ENCODE data around the gene KLHL17. TPM values are rescaled to one million over a fixed set of nuclear protein-coding genes. Genes with fewer than 3 reads are reported as not detected.

The KLHL17 gene
- total and polyA plus RNA-seq, 10 of the 15 experiments (the other 5 are each of a cell fraction or from before 2014, with no cell fraction given): 0.03 to 30.6 (median 5.3) TPM

- TF ChIP-seq RAD51 (IDR thresholded peaks at IDR 0.05) (no peak), NR2C2 (IDR thresholded peaks at IDR 0.05; ENCODE audit: borderline replicate concordance, control insufficient read depth, insufficient read length, low read depth) (no peak), NBN (IDR thresholded peaks at IDR 0.05) (no peak), TCF3 (IDR thresholded peaks at IDR 0.05; ENCODE audit: borderline replicate concordance, insufficient read depth, low read depth, low read length) (0 out of 2 replicates have a peak, but pooled peaks have one; percentile 33), ZNF274 (IDR thresholded peaks at IDR 0.05; ENCODE audit: insufficient read depth, insufficient read length) (no peak), PAX8 (IDR thresholded peaks at IDR 0.05) (no peak), TARDBP (IDR thresholded peaks at IDR 0.05; ENCODE audit: borderline replicate concordance) (no peak), SMAD1 (IDR thresholded peaks at IDR 0.05; ENCODE audit: low read depth, partially characterized antibody) (no peak), PKNOX1 (IDR thresholded peaks at IDR 0.05) (no peak), STAT1 (conservative IDR thresholded peaks at IDR 0.05) (no peak), TAF1 (IDR thresholded peaks at IDR 0.05; ENCODE audit: borderline replicate concordance, low read depth, low read length) (no peak), RELA (IDR thresholded peaks at IDR 0.05; ENCODE audit: borderline replicate concordance, partially characterized antibody) (no peak), CEBPB (IDR thresholded peaks at IDR 0.05; ENCODE audit: borderline replicate concordance in 1 of 2, low read depth in 2 of 2, low read length in 2 of 2) (no peak), ZNF24 (IDR thresholded peaks at IDR 0.05) (no peak), KLF5 (IDR thresholded peaks at IDR 0.05; ENCODE audit: partially characterized antibody) (no peak), ASH2L (IDR thresholded peaks at IDR 0.05; ENCODE audit: borderline replicate concordance, low read depth) (no peak), SREBF1 (IDR thresholded peaks at IDR 0.05; ENCODE audit: low read length) (no peak), BRCA1 (IDR thresholded peaks at IDR 0.05; ENCODE audit: low read depth, low read length) (no peak), E4F1 (IDR thresholded peaks at IDR 0.05; ENCODE audit: borderline replicate concordance, partially characterized antibody) (no peak), SMC3 (IDR thresholded peaks at IDR 0.05; ENCODE audit: borderline replicate concordance, low read length) (peak; percentile 25; the same call in 1 of the 2 replicates), RUNX3 (IDR thresholded peaks at IDR 0.05; ENCODE audit: low read length) (0 out of 2 replicates have a peak, but pooled peaks have one; percentile 9), LARP7 (IDR thresholded peaks at IDR 0.05) (peak; percentile 100)
- TF ChIP-seq, protein P1, sequence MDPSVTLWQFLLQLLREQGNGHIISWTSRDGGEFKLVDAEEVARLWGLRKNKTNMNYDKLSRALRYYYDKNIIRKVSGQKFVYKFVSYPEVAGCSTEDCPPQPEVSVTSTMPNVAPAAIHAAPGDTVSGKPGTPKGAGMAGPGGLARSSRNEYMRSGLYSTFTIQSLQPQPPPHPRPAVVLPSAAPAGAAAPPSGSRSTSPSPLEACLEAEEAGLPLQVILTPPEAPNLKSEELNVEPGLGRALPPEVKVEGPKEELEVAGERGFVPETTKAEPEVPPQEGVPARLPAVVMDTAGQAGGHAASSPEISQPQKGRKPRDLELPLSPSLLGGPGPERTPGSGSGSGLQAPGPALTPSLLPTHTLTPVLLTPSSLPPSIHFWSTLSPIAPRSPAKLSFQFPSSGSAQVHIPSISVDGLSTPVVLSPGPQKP (IDR thresholded peaks at IDR 0.05; ENCODE audit: low read depth, low read length): no peak
- TF ChIP-seq, protein P2, sequence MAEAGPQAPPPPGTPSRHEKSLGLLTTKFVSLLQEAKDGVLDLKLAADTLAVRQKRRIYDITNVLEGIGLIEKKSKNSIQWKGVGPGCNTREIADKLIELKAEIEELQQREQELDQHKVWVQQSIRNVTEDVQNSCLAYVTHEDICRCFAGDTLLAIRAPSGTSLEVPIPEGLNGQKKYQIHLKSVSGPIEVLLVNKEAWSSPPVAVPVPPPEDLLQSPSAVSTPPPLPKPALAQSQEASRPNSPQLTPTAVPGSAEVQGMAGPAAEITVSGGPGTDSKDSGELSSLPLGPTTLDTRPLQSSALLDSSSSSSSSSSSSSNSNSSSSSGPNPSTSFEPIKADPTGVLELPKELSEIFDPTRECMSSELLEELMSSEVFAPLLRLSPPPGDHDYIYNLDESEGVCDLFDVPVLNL (IDR thresholded peaks at IDR 0.05; ENCODE audit: low read depth, low read length): no peak
These were observed 39.2 kb upstream of the KLHL17 start (continued) for GRCh38 chr1:921011-921837.
